A549 treated with Mapracorat at 1 μM for 4 hours (cell line): ENCODE measurements around the gene CDK8. TPM values are rescaled to one million over a fixed set of nuclear protein-coding genes. Genes with fewer than 3 reads are reported as not detected.

Experiments used
- total RNA-seq: library from RNA; stranded (reverse); fragments of 200-300 nt; extraction: Qiagen RNA extraction; gene quantifications from 5 replicates; pipeline ENCODE4 v1.2.3, GENCODE V29; 2022

Gene CDK8
- 10.9 to 12.3 TPM (median 11.4 TPM) in 5 replicates for total RNA-seq

DNA sequence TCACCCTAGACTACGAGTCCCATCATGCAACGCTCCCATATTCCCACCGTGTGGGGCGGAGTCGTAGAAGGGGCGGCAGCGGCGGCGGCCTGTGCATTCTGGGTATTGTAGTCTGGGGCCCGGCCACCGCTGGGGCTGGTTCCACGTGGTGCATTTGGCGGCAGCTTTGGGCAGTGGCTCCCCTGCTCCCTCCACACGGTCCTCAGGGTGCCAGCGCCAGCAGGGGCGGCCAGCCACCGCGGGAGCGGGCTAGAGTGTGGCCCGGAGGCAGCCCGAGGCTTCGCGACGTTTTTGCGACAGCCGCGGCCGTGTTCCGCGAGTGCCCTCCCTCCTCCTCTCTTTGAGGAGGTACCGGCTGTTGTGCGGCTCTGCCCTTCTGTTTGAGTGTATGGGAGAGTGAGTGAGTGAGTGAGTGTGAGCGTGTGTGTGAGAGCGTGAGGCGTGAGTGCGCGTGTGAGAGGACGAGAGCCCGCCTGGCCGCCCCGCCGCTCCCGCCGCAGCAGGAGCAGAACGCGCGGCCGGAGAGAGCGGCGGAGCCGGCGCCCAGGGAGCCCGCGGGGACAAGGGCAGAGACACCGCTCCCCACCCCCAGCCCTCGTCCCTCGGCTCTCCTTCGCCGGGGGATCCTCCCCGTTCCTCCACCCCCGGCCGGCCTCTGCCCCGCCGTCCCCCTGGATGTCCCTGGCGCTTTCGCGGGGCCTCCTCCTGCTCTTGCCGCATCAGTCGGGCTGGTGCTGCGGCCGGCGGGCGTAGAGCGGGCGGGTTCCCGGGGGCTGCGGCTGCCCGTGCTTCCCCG lies at the start of gene CDK8:
Gene CDK8, plus strand, starts transcription at position 343 of the 796 bp plus-strand sequence. CDS start 513 bp downstream, outside the sequence.

DNA sequence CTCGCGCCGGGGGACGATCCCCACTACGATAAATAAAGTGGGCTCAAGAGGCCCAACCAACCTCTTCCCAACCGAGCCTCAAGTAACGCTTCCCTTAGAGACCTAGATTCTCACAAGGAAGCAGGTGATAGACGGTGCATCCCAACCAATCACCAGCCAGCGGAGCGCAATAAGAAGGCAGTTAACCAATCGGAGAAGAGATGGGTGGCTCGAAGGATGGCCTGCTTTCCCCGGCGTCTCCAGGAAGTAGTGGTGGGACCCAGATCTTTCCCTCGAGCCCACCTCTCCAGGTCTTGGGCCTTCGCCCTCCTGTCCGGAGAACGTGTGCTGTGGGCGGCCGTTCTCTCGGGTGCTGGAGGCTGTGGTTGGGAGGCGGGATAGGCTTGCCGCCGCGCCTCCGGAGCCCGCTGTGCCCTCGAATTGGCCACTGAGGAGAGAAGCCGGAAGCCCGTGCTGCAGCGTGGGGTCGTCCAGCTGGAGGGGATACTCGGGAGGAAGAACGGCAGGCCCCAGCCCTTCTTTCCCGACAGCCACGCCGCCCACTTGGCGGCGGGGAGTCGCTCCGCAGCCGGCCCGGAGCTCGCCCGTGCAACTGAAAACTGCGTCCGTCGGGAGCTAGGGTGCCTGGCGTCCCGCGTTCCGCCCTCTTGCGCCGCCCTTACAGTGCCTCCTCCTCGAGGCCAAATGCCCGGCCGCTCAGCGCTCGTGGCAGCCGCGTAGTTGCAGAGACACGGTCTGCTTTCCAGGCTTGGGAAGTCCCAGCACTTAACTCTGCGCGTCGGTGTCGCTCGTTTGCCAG lies 32.0 kb upstream of the CDK8 start, which contains the start of gene RNF6:
Gene RNF6, minus strand, starts transcription at position 594 of the 799 bp plus-strand sequence. CDS start 2,665 bp downstream, outside the sequence.

Other genes with a start within 250 kb of the CDK8 start
- not detected in 5 replicates for gene SHISA2, start 202.1 kb upstream of the CDK8 start, total RNA-seq
- gene RNF6, start 31.8 kb upstream of the CDK8 start, total RNA-seq = 24.1 to 29.5 TPM (median 27.5 TPM) in 5 replicates